ENCODE measurements around the gene GNB2. TPM values are rescaled to one million over a fixed set of nuclear protein-coding genes. Genes with fewer than 3 reads are reported as not detected.

Gene GNB2
- total and polyA plus RNA-seq, 2 of the 13 experiments (the other 11 are each of a cell fraction or from before 2014, with no cell fraction given): 48.3 to 67.1 TPM

GRCh38 chr7:100641463-100641859 is 32.1 kb upstream of the GNB2 start, which contains the start of gene TFR2 (continued):
- TF ChIP-seq HINFP (CRISPR knock-in tag; IDR thresholded peaks at IDR 0.05; ENCODE audit: low read depth): peak; percentile 31; the same call in 1 of the 2 replicates
- TF ChIP-seq GZF1 (CRISPR knock-in tag; IDR thresholded peaks at IDR 0.05): no peak
- peak; percentile 35 for TF ChIP-seq ERF (CRISPR knock-in tag; IDR thresholded peaks at IDR 0.05)
- TF ChIP-seq, protein P1, sequence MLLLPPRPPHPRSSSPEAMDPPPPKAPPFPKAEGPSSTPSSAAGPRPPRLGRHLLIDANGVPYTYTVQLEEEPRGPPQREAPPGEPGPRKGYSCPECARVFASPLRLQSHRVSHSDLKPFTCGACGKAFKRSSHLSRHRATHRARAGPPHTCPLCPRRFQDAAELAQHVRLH (CRISPR knock-in tag; IDR thresholded peaks at IDR 0.05; ENCODE audit: borderline replicate concordance, low read depth): peak; percentile 33; the same call in 1 of the 2 replicates
- no peak for TF ChIP-seq KMT2B (CRISPR knock-in tag; IDR thresholded peaks at IDR 0.05)
- peak; percentile 68; the same call in 1 of the 2 replicates for TF ChIP-seq MIER3 (CRISPR knock-in tag; IDR thresholded peaks at IDR 0.05; ENCODE audit: borderline replicate concordance)
- TF ChIP-seq ISL2 (CRISPR knock-in tag; IDR thresholded peaks at IDR 0.05): peak; percentile 44; the same call in 1 of the 2 replicates
- TF ChIP-seq PHF21A (CRISPR knock-in tag; IDR thresholded peaks at IDR 0.05): peak; percentile 68
- TF ChIP-seq, protein P2, sequence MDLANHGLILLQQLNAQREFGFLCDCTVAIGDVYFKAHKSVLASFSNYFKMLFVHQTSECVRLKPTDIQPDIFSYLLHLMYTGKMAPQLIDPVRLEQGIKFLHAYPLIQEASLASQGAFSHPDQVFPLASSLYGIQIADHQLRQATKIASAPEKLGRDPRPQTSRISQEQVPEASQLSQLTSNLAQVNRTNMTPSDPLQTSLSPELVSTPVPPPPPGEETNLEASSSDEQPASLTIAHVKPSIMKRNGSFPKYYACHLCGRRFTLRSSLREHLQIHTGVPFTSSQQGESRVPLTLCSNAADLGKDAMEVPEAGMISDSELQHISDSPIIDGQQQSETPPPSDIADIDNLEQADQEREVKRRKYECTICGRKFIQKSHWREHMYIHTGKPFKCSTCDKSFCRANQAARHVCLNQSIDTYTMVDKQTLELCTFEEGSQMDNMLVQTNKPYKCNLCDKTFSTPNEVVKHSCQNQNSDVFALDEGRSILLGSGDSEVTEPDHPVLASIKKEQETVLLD (CRISPR knock-in tag; IDR thresholded peaks at IDR 0.05; ENCODE audit: low read depth): no peak
- TF ChIP-seq ZNF503 (CRISPR knock-in tag; IDR thresholded peaks at IDR 0.05): 0 out of 2 replicates have a peak, but pooled peaks have one; percentile 18
- TF ChIP-seq ZFY (CRISPR knock-in tag; IDR thresholded peaks at IDR 0.05): peak; percentile 26; the same call in 1 of the 2 replicates
- peak; percentile 72 for TF ChIP-seq ZNF263 (CRISPR knock-in tag; IDR thresholded peaks at IDR 0.05)
- no peak for TF ChIP-seq STAT6 (CRISPR knock-in tag; IDR thresholded peaks at IDR 0.05; ENCODE audit: borderline replicate concordance)
- no peak for TF ChIP-seq ZNF570 (CRISPR knock-in tag; IDR thresholded peaks at IDR 0.05; ENCODE audit: borderline replicate concordance)
- TF ChIP-seq TAF1 (CRISPR knock-in tag; IDR thresholded peaks at IDR 0.05): 0 out of 2 replicates have a peak, but pooled peaks have one; percentile 24
- peak; percentile 38; the same call in 1 of the 2 replicates for TF ChIP-seq MEIS2 (CRISPR knock-in tag; IDR thresholded peaks at IDR 0.05)
- TF ChIP-seq ZNF329 (CRISPR knock-in tag; IDR thresholded peaks at IDR 0.05; ENCODE audit: low read depth): 0 out of 2 replicates have a peak, but pooled peaks have one; percentile 32
- TF ChIP-seq, protein P3, sequence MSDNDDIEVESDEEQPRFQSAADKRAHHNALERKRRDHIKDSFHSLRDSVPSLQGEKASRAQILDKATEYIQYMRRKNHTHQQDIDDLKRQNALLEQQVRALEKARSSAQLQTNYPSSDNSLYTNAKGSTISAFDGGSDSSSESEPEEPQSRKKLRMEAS (IDR thresholded peaks at IDR 0.05): peak; percentile 70
- no peak for TF ChIP-seq MYNN (CRISPR knock-in tag; IDR thresholded peaks at IDR 0.05; ENCODE audit: low read depth)
- TF ChIP-seq ETV5 (CRISPR knock-in tag; IDR thresholded peaks at IDR 0.05; ENCODE audit: borderline replicate concordance): peak; percentile 31; the same call in 1 of the 2 replicates
- TF ChIP-seq TEAD3 (CRISPR knock-in tag; optimal IDR thresholded peaks at IDR 0.05; ENCODE audit: borderline replicate concordance): no peak
- no peak for TF ChIP-seq ZNF12 (CRISPR knock-in tag; IDR thresholded peaks at IDR 0.05)
